ENCODE data around the gene WFDC5.
A peak's percentile ranks its signal among the peaks of the same experiment; 100 is the strongest.
"Not testable (repeated sequence)": the region's sequence is repeated elsewhere in the genome, so short reads cannot be mapped to it uniquely, and the experiment has no call there.

The WFDC5 gene

GRCh38 chr20:45153752-45154151 is 38.8 kb upstream of the WFDC5 start:
- TF ChIP-seq, protein P1, sequence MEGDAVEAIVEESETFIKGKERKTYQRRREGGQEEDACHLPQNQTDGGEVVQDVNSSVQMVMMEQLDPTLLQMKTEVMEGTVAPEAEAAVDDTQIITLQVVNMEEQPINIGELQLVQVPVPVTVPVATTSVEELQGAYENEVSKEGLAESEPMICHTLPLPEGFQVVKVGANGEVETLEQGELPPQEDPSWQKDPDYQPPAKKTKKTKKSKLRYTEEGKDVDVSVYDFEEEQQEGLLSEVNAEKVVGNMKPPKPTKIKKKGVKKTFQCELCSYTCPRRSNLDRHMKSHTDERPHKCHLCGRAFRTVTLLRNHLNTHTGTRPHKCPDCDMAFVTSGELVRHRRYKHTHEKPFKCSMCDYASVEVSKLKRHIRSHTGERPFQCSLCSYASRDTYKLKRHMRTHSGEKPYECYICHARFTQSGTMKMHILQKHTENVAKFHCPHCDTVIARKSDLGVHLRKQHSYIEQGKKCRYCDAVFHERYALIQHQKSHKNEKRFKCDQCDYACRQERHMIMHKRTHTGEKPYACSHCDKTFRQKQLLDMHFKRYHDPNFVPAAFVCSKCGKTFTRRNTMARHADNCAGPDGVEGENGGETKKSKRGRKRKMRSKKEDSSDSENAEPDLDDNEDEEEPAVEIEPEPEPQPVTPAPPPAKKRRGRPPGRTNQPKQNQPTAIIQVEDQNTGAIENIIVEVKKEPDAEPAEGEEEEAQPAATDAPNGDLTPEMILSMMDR (IDR thresholded peaks at IDR 0.05; ENCODE audit: insufficient read depth, low read length, poor library complexity, severe bottlenecking) = no peak
- peak; percentile 17 for DNase-seq (ENCODE audit: extremely low read depth, insufficient read length)
- no peaks in the 10 kb centered on the region for H3K36me3 ChIP-seq (ENCODE audit: control insufficient read depth, insufficient read depth, low read length)
- no peak overlapping the region for H3K4me3 ChIP-seq (replicated peaks; ENCODE audit: low read depth, low read length)
- no peaks in the 10 kb centered on the region; the same call in 1 of the 2 replicates for H3K27me3 ChIP-seq (replicated peaks; ENCODE audit: control insufficient read depth, insufficient read depth, low read length)

DNA sequence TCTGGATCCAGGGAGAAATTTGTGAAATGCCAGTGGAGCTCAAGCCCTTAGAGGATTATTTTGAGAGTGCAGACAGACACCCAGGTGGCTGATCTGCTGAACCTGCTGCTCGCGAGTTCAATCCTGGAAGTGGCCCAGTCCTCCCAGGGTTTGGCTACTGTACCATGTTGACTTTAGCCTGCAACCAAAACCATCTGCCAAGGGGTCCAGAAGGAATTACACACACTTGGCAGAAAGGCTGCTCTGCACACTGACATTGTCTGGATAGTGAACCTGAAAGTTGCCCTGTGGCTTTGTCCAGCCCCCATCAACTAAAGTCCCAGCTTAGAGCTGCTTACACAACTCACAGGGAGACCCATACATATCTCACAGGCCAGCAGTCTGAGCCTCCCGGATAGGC is 38.2 kb upstream of the WFDC5 start:
- Histone ChIP-seq H3K36me3 (ENCODE audit: control insufficient read depth, insufficient read depth, low read length) (no peaks in the 10 kb centered on the region), H3K4me3 (replicated peaks; ENCODE audit: low read depth, low read length) (no peak overlapping the region), H3K27me3 (replicated peaks; ENCODE audit: control insufficient read depth, insufficient read depth, low read length) (no peaks in the 10 kb centered on the region; the same call in 1 of the 2 replicates)
- DNase-seq (ENCODE audit: extremely low read depth, insufficient read length) = no peak
- TF ChIP-seq, protein P1 (IDR thresholded peaks at IDR 0.05; ENCODE audit: insufficient read depth, low read length, poor library complexity, severe bottlenecking) = no peak

- TF ChIP-seq, protein P1 (IDR thresholded peaks at IDR 0.05; ENCODE audit: insufficient read depth, low read length, poor library complexity, severe bottlenecking) = no peak
- DNase-seq (ENCODE audit: extremely low read depth, insufficient read length) = no peak
- H3K36me3 ChIP-seq (ENCODE audit: control insufficient read depth, insufficient read depth, low read length) = no peaks in the 10 kb centered on the region
- no peaks in the 10 kb centered on the region; the same call in 1 of the 2 replicates for H3K27me3 ChIP-seq (replicated peaks; ENCODE audit: control insufficient read depth, insufficient read depth, low read length)
- H3K4me3 ChIP-seq (replicated peaks; ENCODE audit: low read depth, low read length) = no peak overlapping the region
Observed at GRCh38 chr20:45152405-45152804, 37.4 kb upstream of the WFDC5 start.

DNA sequence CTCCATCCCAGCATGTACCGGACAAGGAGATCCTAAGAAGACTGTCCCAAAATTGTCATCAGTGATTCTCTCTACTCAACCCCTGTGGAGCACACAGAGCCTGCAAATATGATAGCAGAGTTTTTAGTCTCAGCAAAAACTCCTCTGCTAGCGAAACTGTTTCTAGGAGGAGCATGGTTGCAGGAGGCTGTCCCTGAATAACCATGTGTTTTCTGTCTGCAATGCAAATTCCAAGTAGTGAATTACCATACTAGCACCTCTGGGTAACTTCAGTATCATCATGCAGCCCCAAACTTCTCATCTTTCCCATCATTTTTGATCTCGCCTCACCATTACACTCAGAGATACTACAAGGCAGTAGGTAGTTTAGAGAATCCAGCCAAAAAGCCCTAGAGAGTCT is 34.1 kb upstream of the WFDC5 start:
- no peak for DNase-seq (ENCODE audit: extremely low read depth, insufficient read length)
- TF ChIP-seq, protein P1 (IDR thresholded peaks at IDR 0.05; ENCODE audit: insufficient read depth, low read length, poor library complexity, severe bottlenecking) = no peak
- Histone ChIP-seq H3K4me3 (replicated peaks; ENCODE audit: low read depth, low read length) (no peak overlapping the region), H3K36me3 (ENCODE audit: control insufficient read depth, insufficient read depth, low read length) (no peaks in the 10 kb centered on the region), H3K27me3 (replicated peaks; ENCODE audit: control insufficient read depth, insufficient read depth, low read length) (no peaks in the 10 kb centered on the region; the same call in 1 of the 2 replicates)

DNA sequence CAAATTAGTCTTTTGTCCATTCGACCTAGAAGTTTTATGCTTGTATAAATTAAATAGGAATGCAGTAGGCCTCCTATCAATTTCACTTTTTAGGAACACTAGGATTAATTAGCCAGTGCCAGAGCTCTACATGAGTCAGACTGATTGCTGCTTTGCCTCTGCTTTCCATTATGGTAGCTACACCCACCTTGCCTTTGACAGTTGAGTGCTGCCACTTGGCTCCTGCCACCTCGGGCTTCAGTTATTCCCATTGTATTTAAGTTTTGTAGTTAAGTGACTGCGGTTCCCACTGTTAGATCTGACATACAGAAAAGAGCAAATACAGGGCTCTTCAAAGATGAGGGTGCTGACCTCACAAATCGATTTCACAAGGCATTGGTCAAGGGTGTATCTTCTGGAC is 25.9 kb upstream of the WFDC5 start:
- TF ChIP-seq, protein P1 (IDR thresholded peaks at IDR 0.05; ENCODE audit: insufficient read depth, low read length, poor library complexity, severe bottlenecking) = no peak
- H3K27me3 ChIP-seq (replicated peaks; ENCODE audit: control insufficient read depth, insufficient read depth, low read length) = no peaks in the 10 kb centered on the region; the same call in none of the 2 replicates
- H3K4me3 ChIP-seq (replicated peaks; ENCODE audit: low read depth, low read length) = no peak overlapping the region
- H3K36me3 ChIP-seq (ENCODE audit: control insufficient read depth, insufficient read depth, low read length) = no peaks in the 10 kb centered on the region
- DNase-seq (ENCODE audit: extremely low read depth, insufficient read length) = no peak

DNA sequence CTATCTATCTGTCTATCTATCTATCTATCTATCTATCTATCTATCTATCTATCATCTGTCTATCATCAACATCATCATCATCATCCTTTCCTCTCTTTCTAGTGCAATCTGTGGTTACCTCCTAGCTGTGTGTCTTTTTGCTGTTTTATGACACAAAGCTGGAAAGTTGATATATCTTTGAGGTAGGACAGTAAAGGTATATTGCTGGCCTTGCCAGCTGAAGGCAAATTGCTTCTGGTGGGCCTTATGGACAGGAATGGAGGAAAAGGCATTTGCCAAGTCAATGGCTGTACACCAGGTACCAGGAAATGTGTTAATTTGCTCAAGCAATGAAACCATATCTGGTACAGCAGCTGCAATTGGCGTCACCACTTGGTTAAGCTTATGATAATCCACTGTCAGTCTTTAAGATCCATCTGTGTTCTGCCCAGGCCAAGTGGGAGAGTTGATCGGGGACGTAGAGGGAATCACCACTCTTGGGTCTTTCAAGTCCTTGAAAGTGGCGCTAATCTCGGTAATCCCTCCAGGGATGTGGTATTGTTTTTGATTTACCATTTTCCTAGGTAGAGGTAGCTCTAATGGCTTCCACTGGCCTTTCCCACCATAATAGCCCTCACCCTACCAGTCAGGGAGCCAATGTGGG is 24.9 kb upstream of the WFDC5 start:
- H3K27me3 ChIP-seq (replicated peaks; ENCODE audit: control insufficient read depth, insufficient read depth, low read length); DNase-seq (ENCODE audit: extremely low read depth, insufficient read length); H3K4me3 ChIP-seq (replicated peaks; ENCODE audit: low read depth, low read length); H3K36me3 ChIP-seq (ENCODE audit: control insufficient read depth, insufficient read depth, low read length): not testable (repeated sequence)

All from GM06990 (cell line).